Activated CD8-positive, alpha-beta memory T cell treated with anti-CD3 and anti-CD28 coated beads, Interleukin-2, amount 10 ng/mL, durations not matched to agents 7 days and 5 days (primary cell): ENCODE results near the gene CLEC20A. TPM values are rescaled to one million over a fixed set of nuclear protein-coding genes. Genes with fewer than 3 reads are reported as not detected.

Experiments used
- ATAC-seq: fragments of 150-1000 bp; cut with Tn5 transposase; one replicate; pipeline ENCODE4 v1.10.0; 2021; ENCODE audit warnings: moderate library complexity
- CTCF ChIA-PET: fragments of 350-600 bp; sonication (Branson Sonifier 250); formaldehyde crosslinking; loops from one replicate; lab custom pipeline; 2021; ENCODE audit warnings: antibody characterized with exemption; lab: Charles Lee
- DNase-seq: peaks from one replicate; pipeline ENCODE4 v3.0.0-alpha.2; 2020
- H3K27ac Mint-ChIP-seq: one replicate; pipeline ENCODE4 v1.8.0; 2021; ENCODE audit warnings: mild to moderate bottlenecking, mixed read lengths
- H3K27me3 Mint-ChIP-seq: one replicate; pipeline ENCODE4 v1.8.0; 2021; ENCODE audit warnings: mixed read lengths
- H3K36me3 Mint-ChIP-seq: one replicate; pipeline ENCODE4 v1.8.0; 2021; ENCODE audit warnings: mild to moderate bottlenecking, mixed read lengths
- H3K4me1 Mint-ChIP-seq: one replicate; pipeline ENCODE4 v1.8.0; 2021; ENCODE audit warnings: mixed read lengths
- H3K4me3 Mint-ChIP-seq: one replicate; pipeline ENCODE4 v1.8.0; 2021; ENCODE audit warnings: mild to moderate bottlenecking, moderate library complexity, mixed read lengths
- H3K9me3 Mint-ChIP-seq: one replicate; pipeline ENCODE4 v1.8.0; 2022; ENCODE audit warnings: low read depth, mixed read lengths
- total RNA-seq, 2 experiments: library from RNA; stranded (reverse); gene quantifications; one replicate each; pipeline ENCODE4 v1.2.3, GENCODE V29; 2021

The CLEC20A gene
- not detected for total RNA-seq

DNA sequence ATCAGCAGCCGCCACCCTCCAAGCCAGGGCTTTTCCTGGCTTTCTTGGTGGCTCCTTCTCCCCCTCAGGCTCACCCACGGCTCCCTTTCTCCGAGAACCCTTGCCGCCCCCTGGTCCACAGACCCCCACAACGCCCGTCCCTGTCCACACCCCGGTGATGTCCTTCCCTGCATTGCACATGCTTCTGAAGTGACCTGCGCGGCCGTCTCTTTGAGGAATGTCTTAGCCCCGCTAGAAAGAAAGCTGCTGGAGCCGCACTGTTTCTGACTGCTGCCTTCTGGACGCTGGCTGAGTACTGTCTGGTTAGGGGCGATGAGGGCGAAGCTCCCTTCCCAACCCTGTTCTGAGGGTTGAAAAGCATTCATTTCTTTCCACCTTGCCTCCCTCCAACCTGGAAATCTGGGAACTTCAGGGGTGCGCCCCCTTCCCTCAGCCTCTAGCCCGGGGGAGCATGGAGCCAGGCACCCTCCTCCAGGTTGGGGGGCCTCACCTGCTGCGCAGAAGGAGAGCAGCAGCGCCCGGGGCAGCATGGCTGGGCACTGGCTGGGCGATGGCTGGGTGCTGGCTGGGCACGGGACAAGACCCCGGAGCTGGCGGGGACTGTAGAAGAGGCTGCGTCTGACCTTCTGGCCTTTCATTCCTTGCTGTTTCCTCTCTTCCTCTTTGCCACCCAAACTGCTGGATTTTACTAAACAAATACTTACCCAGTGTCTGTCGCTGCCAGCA is at the start of gene CLEC20A:
Gene CLEC20A (minus strand): TSS at position 555 of the 726 bp plus-strand sequence. CDS start 25 bp downstream, at position 530.
- CTCF ChIA-PET: no interaction called here
- Mint-ChIP-seq H3K27me3 (no peaks in the 10 kb centered on the region), H3K4me3 (no peak within 1 kb of the TSS), H3K36me3 (no peaks in the 10 kb centered on the region), H3K4me1 (no peaks in the 10 kb centered on the region), H3K27ac (no peak within 1 kb of the TSS), H3K9me3 (no peaks in the 10 kb centered on the region)
- no peak for ATAC-seq
- no peak for DNase-seq

DNA sequence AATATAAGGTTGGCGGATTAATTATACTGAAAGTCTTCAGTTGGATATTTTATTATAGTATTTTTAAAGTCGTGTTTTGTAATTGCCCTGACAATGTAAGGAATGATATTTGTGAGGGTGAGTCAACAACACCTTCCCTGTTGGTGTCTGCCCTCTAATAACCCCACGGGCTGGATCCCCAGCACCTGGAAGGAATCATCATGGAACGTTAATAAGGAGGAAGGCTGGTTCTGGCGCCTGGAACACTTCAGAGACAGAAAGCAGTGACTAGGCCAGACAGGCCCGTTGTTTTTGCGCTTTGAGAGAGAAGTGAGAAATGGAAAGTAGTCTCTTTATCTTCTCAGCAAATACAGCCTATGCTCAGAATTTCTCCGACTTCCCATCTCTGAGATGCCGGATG is 47.8 kb upstream of the CLEC20A start:
- Mint-ChIP-seq H3K27ac (no peak overlapping the region), H3K9me3 (no peaks in the 10 kb centered on the region), H3K4me3 (no peak overlapping the region), H3K36me3 (no peaks in the 10 kb centered on the region), H3K27me3 (no peaks in the 10 kb centered on the region), H3K4me1 (peaks cover 4% of the 10 kb centered on the region)
- CTCF ChIA-PET: interaction anchor here (1.2 to 6.7 kb wide), 2 partner anchors 11 to 207 kb away, joined by 3 to 39 read pairs; no protein-coding TSS in a partner anchor
- ATAC-seq (no peak), DNase-seq (no peak)

DNA sequence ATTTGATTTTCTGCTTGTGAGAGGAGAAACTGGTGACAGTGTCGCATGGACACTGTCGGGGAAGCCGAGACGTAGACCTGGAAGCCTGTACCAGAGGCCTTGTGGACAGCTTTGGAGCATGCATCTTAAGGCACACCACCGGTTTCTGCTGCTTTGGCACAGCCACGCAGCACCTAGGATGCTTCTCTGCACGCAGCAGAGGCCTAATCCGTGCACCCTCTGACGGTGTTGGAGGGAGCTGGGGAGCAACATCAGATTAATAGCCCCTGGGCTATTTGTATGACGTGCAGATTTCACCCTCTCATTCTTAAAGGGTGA is 46.5 kb upstream of the CLEC20A start:
- no peaks in the 10 kb centered on the region for H3K9me3 Mint-ChIP-seq
- H3K4me1 Mint-ChIP-seq: peaks cover 4% of the 10 kb centered on the region
- no peak for DNase-seq
- H3K4me3 Mint-ChIP-seq: peak overlapping the region; percentile 88
- H3K27ac Mint-ChIP-seq: no peak overlapping the region
- H3K27me3 Mint-ChIP-seq: no peaks in the 10 kb centered on the region
- H3K36me3 Mint-ChIP-seq: no peaks in the 10 kb centered on the region
- ATAC-seq: no peak
- CTCF ChIA-PET: interaction anchor here (0.8 to 6.7 kb wide), 8 partner anchors 10 to 750 kb away, joined by 3 to 39 read pairs (median 4); no protein-coding TSS in a partner anchor

DNA sequence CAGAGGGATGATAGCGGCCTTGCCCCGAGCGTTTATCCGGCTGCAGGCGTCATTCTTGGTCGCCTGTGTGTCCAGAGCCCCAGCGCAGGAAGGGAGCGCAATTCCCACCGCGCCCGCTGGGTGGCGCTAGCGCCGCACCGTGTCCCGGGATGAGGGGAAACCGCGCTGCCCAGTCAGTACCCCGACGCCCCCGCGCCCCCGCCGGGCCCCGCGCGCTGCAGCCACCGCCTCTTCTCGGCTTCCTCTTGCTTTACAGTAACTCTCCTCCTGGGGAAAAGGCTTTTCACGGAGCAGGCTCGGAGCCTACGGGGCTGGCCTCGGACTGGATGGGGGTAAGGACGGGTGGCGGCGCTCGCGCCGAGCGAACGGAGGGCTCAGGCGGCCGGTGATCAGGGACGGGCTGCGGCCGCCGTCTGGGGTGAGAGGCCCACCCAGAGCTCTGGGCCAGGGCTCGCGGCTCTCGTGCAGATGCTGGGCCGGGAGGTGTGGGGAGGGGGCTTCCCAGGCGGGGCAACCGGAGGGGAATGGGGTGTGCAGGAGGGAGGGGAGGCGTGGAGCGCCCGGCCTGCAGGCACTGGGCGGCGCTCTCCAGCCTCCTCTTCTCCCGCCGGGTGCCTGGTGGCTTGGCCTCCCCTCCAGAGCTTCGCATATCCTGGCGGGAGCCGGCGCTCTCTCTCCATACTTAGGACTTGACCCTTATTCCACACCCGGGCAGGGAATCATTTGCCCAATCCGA is 46.0 kb upstream of the CLEC20A start:
- Mint-ChIP-seq H3K4me3 (peak overlapping the region; percentile 88), H3K27me3 (no peaks in the 10 kb centered on the region), H3K9me3 (no peaks in the 10 kb centered on the region), H3K36me3 (no peaks in the 10 kb centered on the region), H3K4me1 (peaks cover 4% of the 10 kb centered on the region), H3K27ac (peak overlapping the region; percentile 85)
- ATAC-seq: peak; percentile 94
- CTCF ChIA-PET: interaction anchor here (0.8 to 6.7 kb wide), 14 partner anchors 10 to 750 kb away, joined by 3 to 39 read pairs (median 4); no protein-coding TSS in a partner anchor
- DNase-seq: peak; percentile 88

DNA sequence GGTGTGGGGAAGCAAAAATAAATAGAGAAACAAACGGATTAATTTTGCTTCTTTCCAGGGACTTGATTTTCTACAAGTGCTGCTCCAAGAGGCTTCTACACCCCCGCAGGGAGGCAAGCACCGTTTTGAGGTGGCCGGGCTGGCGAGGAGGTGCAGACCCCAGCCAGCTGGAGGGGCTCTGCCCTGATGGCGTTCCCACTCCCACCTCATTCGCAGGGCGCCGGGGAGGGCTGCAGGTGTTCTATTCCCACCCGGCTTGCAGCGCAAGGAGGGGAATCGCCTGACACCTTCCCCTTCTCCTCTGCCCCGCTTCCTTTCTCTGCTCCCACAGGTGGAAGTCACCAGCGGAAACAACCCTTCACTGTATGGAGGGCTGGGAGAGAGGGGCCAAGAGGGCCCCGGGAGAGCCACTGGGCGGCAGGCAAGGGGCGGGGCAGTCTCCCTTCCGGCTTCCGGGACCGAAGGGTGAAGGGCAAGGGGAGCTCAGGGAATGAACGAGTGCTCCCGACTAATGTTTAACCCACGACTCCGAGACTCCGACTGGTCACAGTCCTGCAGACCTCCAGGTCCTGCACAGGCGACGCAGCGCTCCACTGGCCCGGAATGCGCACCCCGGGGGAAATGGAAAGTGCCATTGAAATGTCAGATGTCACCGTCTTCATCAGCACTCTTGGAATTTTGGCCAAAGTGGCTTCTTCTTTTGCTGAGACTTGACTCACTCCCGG is 45.2 kb upstream of the CLEC20A start:
- H3K27ac Mint-ChIP-seq: peak overlapping the region; percentile 85
- CTCF ChIA-PET: interaction anchor here (0.7 to 6.7 kb wide), 12 partner anchors 9 to 751 kb away, joined by 3 to 39 read pairs (median 4); no protein-coding TSS in a partner anchor

DNA sequence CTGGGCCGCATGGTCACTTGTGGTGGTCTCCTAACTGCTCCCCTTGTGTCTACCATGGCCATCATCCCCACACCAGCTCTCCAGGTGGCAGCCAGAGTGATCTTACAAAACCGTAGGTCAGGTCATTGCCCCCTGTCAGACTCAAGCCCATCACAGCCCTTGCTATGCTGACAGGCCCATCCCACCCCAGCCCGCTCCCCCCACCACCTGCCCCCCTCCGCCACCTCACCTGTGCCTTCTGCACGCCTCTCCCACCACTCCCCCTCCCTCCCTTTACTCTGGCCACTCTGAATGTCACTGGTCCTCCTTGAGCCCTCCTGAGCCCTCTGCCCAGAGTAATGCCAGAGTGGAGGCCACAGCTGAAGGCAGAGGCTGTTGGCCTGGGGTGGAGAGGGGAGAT is 44.6 kb upstream of the CLEC20A start:
- CTCF ChIA-PET: interaction anchor here (0.9 to 6.7 kb wide), 6 partner anchors 8 to 462 kb away, joined by 3 to 39 read pairs (median 5); no protein-coding TSS in a partner anchor
- no peaks in the 10 kb centered on the region for H3K27me3 Mint-ChIP-seq
- no peaks in the 10 kb centered on the region for H3K9me3 Mint-ChIP-seq
- peak overlapping the region; percentile 88 for H3K4me3 Mint-ChIP-seq
- ATAC-seq (no peak), DNase-seq (no peak)
- H3K27ac Mint-ChIP-seq: no peak overlapping the region
- H3K4me1 Mint-ChIP-seq: peaks cover 4% of the 10 kb centered on the region
- no peaks in the 10 kb centered on the region for H3K36me3 Mint-ChIP-seq

More for the DNA sequence above, 45.2 kb upstream of the CLEC20A start:
- no peaks in the 10 kb centered on the region for H3K9me3 Mint-ChIP-seq
- peaks cover 4% of the 10 kb centered on the region for H3K4me1 Mint-ChIP-seq
- DNase-seq (peak; percentile 66), ATAC-seq (peak; percentile 79)
- peak overlapping the region; percentile 88 for H3K4me3 Mint-ChIP-seq
- H3K27me3 Mint-ChIP-seq: no peaks in the 10 kb centered on the region
- no peaks in the 10 kb centered on the region for H3K36me3 Mint-ChIP-seq

DNA sequence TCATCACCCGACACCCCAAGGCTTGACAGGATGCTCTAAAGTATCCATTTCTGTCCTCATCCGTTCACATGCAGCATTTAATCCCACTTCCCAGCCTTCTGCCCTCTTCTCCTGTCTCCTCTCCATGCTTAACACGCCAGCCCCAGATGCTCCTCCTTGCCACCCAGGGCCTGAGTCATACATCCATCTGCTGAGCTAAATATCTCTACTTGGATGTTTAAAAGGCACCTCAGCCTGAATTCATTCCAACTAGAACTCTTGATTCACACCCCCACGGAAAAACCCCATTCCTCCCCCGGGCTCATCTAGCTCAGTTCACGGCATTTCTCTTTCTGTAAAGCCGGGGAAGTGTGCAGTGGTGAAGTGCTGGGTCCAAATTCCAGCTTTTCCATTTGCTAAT is 43.9 kb upstream of the CLEC20A start:
- Mint-ChIP-seq H3K27me3 (no peaks in the 10 kb centered on the region), H3K9me3 (no peaks in the 10 kb centered on the region), H3K36me3 (no peaks in the 10 kb centered on the region), H3K4me3 (no peak overlapping the region), H3K4me1 (peaks cover 4% of the 10 kb centered on the region), H3K27ac (no peak overlapping the region)
- DNase-seq (no peak), ATAC-seq (no peak)
- CTCF ChIA-PET: interaction anchor here (6.7 kb wide), 1 partner anchor 7 kb away, joined by 39 read pairs; no protein-coding TSS in a partner anchor

DNA sequence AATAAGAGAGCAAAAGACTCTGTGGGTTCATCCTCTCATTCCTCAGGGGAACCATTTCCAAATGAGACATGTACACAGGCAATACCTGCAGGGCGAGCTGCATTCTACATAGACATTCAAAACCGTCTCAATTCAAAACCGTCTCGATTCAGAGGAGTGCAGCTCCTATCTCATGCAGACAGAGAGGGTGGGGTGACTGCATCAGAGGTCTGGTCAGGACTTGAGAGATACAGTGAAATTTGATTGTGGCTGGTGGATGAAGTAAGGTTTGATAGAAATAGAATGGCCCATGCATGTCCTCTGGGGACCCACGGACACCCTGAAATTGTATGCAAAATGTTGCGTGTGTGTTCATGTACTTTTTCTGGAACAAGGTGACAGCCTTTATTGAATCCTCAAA is 43.4 kb upstream of the CLEC20A start:
- Mint-ChIP-seq H3K4me3 (no peak overlapping the region), H3K4me1 (peaks cover 4% of the 10 kb centered on the region)

DNA sequence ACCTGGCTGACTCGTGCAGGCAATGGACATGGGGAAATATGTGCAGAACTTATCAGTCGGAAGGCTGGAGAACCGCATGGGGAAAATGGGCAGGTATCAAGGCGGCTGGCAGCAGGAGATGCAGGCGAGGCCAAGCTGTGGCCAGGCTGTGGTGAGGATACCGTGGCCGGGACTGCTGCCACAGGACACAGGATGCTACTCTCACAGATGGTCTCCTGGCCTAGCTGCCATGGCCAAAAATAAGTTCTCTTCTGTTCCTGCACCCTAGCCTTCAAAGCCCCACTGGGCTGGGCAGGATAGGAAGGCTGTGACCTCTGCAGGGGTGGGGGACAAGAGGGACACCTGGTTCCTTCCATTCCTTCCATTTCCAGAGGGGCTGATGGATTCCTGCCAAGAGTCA is 42.5 kb upstream of the CLEC20A start:
- ATAC-seq (no peak), DNase-seq (no peak)
- no peak overlapping the region for H3K4me3 Mint-ChIP-seq
- H3K4me1 Mint-ChIP-seq: peaks cover 4% of the 10 kb centered on the region
- H3K36me3 Mint-ChIP-seq: no peaks in the 10 kb centered on the region
- no peak overlapping the region for H3K27ac Mint-ChIP-seq
- no peaks in the 10 kb centered on the region for H3K9me3 Mint-ChIP-seq
- no peaks in the 10 kb centered on the region for H3K27me3 Mint-ChIP-seq
- CTCF ChIA-PET: interaction anchor here (1.0 kb wide), 1 partner anchor 464 kb away, joined by 3 read pairs; no protein-coding TSS in a partner anchor

More for the DNA sequence above, 43.4 kb upstream of the CLEC20A start:
- Mint-ChIP-seq H3K9me3 (no peaks in the 10 kb centered on the region), H3K27ac (no peak overlapping the region), H3K36me3 (no peaks in the 10 kb centered on the region), H3K27me3 (no peaks in the 10 kb centered on the region)
- CTCF ChIA-PET: interaction anchor here (6.7 kb wide), 1 partner anchor 7 kb away, joined by 39 read pairs; no protein-coding TSS in a partner anchor
- DNase-seq (no peak), ATAC-seq (no peak)

DNA sequence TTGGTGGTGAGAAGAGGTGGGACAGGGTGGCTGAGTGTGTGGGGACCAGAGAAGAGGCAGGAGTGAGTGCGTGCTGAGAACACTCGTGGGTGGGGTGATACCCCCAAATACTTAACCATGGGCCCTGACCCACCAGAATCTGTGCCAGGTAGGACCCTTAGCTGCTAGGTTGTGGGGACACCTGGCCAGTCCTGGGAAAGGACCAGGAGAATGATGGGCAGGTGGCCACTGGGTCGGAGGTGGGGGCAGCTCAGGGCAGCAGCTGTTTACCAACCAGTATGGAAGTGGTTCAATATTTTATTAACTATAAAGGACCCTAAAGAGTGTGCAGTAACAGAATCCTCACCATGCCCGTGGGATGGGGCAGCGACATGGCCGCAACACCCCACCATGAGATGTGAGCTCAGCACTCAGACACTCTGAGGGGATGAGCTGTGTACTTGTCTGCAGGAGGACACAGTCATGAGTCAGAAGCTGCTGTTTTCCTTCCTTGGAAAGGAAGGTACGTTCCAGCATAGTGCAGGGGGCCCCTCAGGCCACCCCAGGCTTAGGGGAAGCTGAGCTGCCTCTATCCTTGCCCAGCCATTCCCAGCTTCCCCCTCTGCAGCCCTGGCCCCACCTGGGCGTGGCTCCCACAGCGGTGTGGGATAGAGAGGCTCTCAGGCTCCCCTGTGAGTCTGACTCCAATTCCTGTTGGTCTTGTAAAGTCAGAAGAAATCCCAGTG is 41.6 kb upstream of the CLEC20A start:
- CTCF ChIA-PET: interaction anchor here (1.0 kb wide), 1 partner anchor 465 kb away, joined by 3 read pairs; no protein-coding TSS in a partner anchor
- H3K27me3 Mint-ChIP-seq: no peaks in the 10 kb centered on the region
- H3K4me3 Mint-ChIP-seq: no peak overlapping the region
- no peak for ATAC-seq
- H3K9me3 Mint-ChIP-seq: no peaks in the 10 kb centered on the region
- no peak overlapping the region for H3K27ac Mint-ChIP-seq
- peaks cover 3% of the 10 kb centered on the region for H3K4me1 Mint-ChIP-seq
- H3K36me3 Mint-ChIP-seq: no peaks in the 10 kb centered on the region
- no peak for DNase-seq

DNA sequence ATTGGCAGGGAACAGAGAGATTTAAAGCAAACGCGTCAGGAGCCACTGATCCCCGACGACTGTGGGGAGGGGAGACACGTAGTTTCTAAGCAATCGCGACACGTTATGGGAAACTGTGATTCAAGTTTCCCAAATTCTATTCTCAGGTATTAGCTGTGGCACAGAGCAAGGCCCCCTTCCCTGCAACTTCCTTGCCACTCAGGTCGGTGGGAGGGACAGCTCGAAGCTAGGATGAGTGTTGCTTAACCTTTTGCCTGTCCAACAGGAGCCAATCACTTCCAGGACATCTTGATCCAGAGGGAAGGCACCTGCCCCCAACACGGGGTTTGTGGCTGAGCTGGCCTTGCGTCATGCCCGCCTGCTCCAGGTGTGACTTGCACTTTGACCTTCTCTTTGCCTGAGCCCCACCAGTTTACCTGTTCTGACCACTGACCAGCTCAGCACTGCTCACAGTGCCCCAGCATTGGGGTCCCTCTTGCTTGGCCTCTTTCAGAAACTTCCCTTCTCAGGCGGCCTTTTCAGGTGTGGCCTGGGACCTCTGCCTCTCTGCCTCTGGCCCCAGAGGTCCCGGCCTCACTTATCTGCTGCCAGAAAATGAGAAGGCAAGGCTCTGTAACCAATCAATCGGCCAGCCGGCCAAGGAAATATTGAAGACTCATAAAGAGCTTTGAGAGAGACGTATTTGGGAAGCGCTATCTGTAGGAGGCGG is 40.8 kb upstream of the CLEC20A start:
- no peak for DNase-seq
- CTCF ChIA-PET: no interaction called here

DNA sequence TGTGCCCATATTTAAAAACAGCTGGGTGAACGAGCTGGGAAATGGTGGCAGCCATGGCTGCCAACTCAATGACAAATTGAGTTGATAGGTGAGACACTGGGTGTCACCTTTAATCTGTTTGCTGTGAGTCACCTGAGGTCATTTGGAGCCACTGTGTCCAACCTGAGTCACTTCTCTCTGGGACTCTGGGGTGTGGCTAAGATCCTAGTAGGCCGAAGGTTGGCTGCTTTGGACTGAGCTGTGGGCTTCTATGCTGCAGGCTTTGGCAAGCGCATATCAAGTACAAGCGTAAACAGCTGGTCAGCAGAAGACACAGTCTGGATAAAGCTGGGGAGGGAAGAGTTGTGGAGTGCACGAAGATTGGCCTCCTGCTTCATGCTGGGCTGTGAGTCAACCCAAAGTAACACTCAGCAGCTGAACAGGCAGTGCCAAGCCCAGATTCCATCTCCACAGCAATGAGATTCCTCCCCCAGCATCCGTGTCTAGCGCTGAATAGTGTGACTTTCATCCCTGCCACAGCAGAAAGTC is 40.1 kb upstream of the CLEC20A start:
- CTCF ChIA-PET: interaction anchor here (1.1 kb wide), 1 partner anchor 465 kb away, joined by 3 read pairs; no protein-coding TSS in a partner anchor
- peaks cover 2% of the 10 kb centered on the region for H3K4me1 Mint-ChIP-seq
- DNase-seq (no peak), ATAC-seq (no peak)
- no peaks in the 10 kb centered on the region for H3K27me3 Mint-ChIP-seq
- no peak overlapping the region for H3K4me3 Mint-ChIP-seq
- no peak overlapping the region for H3K27ac Mint-ChIP-seq
- no peaks in the 10 kb centered on the region for H3K36me3 Mint-ChIP-seq
- H3K9me3 Mint-ChIP-seq: no peaks in the 10 kb centered on the region

More for the DNA sequence above, 40.8 kb upstream of the CLEC20A start:
- Mint-ChIP-seq H3K9me3 (no peaks in the 10 kb centered on the region), H3K27me3 (no peaks in the 10 kb centered on the region), H3K27ac (no peak overlapping the region), H3K4me1 (no peaks in the 10 kb centered on the region), H3K36me3 (no peaks in the 10 kb centered on the region), H3K4me3 (no peak overlapping the region)
- no peak for ATAC-seq
